Endothelial cell of umbilical vein (primary cell): Measurements from ENCODE around the gene KCNH4. TPM values are rescaled to one million over a fixed set of nuclear protein-coding genes. Genes with fewer than 3 reads are reported as not detected.

ENCODE experiments used
- BruUV-seq: library from RNA; stranded (reverse); fragments of 400-500 nt; replicated peaks from 2 replicates; lab custom pipeline; 2021; lab: Mats Ljungman, UMichigan
- CTCF ChIA-PET: fragments of 300-600, 350-600 bp; sonication (Branson Sonifier 250); formaldehyde crosslinking; loops from one replicate; lab custom pipeline; 2021; ENCODE audit warnings: antibody characterized with exemption, inconsistent platforms; lab: Charles Lee
- POLR2A ChIA-PET: fragments of 300-600, 350-600 bp; sonication (Branson Sonifier 250); formaldehyde crosslinking; loops from one replicate; lab custom pipeline; 2021; ENCODE audit warnings: antibody characterized with exemption, inconsistent platforms; lab: Charles Lee
- DNase-seq: peaks from one replicate; pipeline ENCODE4 v3.0.0-alpha.2; 2011; ENCODE audit warnings: low read depth, low spot score
- FAIRE-seq: peaks from 2 replicates; lab custom pipeline; 2011; peaks lifted over from hg19 to GRCh38; lab: Jason Lieb, UNC
- H2AFZ ChIP-seq: 2 replicates; pipeline ENCODE4 v1.6.0; 2012; ENCODE audit warnings: low read depth, low read length, control low read depth, inconsistent platforms
- H3K27ac ChIP-seq: 2 replicates; pipeline ENCODE4 v1.5.1; 2011; ENCODE audit warnings: low read depth, mild to moderate bottlenecking, control low read depth, low read length, moderate library complexity; ENCODE audit not compliant: insufficient read depth
- H3K27me3 ChIP-seq, 2 experiments: 2 replicates each; pipeline versions ENCODE4 v1.6.0 to v1.6.1; 2011; ENCODE audit warnings: low read length in 2 of 2, mixed read lengths in 1 of 2; ENCODE audit not compliant: control insufficient read depth in 2 of 2, insufficient read depth in 2 of 2
- H3K36me3 ChIP-seq, 2 experiments: 2 replicates in 1 of 2; 3 replicates in 1 of 2; pipeline ENCODE4 v1.5.1; 2011; ENCODE audit warnings: low read length in 2 of 2, mild to moderate bottlenecking in 1 of 2, moderate library complexity in 1 of 2; ENCODE audit not compliant: control insufficient read depth in 2 of 2, insufficient read depth in 2 of 2; ENCODE audit errors: extremely low read depth in 1 of 2
- H3K4me1 ChIP-seq: 3 replicates; pipeline ENCODE4 v1.5.1; 2011; ENCODE audit warnings: mild to moderate bottlenecking, low read length; ENCODE audit not compliant: control insufficient read depth, insufficient read depth; ENCODE audit errors: extremely low read depth
- H3K4me2 ChIP-seq: 2 replicates; pipeline ENCODE4 v1.6.1; 2011; ENCODE audit warnings: low read length, control low read depth, mixed read lengths; ENCODE audit not compliant: insufficient read depth
- H3K4me3 ChIP-seq, 3 experiments: fragments of 200-600 bp in 1 of 3; sonication (generic), shearing (Covaris generic) in 1 of 3; replicated peaks in 1 of 3; 2 replicates each; pipeline ENCODE4 v1.5.1; 2011 to 2016; ENCODE audit warnings: control low read depth in 3 of 3, low read length in 3 of 3, mild to moderate bottlenecking in 2 of 3, inconsistent platforms in 1 of 3, low read depth in 1 of 3, moderate library complexity in 1 of 3; ENCODE audit not compliant: insufficient read depth in 1 of 3
- H3K79me2 ChIP-seq: 2 replicates; pipeline ENCODE4 v1.6.0; 2012; ENCODE audit warnings: low read length, inconsistent platforms; ENCODE audit not compliant: control insufficient read depth, insufficient read depth
- H3K9ac ChIP-seq: replicated peaks from 2 replicates; pipeline ENCODE3; 2011; ENCODE audit warnings: low read length, control low read depth; ENCODE audit not compliant: insufficient read depth; ENCODE audit errors: extremely low read depth
- H3K9me1 ChIP-seq: replicated peaks from 3 replicates; pipeline ENCODE4 v1.6.0; 2011; ENCODE audit warnings: mild to moderate bottlenecking, low read length; ENCODE audit not compliant: control insufficient read depth, insufficient read depth; ENCODE audit errors: extremely low read depth
- H3K9me3 ChIP-seq: replicated peaks from 2 replicates; pipeline ENCODE4 v1.5.1; 2012; ENCODE audit warnings: low read length, inconsistent platforms; ENCODE audit not compliant: control insufficient read depth, insufficient read depth
- H4K20me1 ChIP-seq: replicated peaks from 2 replicates; pipeline ENCODE3; 2011; ENCODE audit warnings: mild to moderate bottlenecking, low read length; ENCODE audit not compliant: control insufficient read depth, insufficient read depth; ENCODE audit errors: extremely low read depth
- EZH2 ChIP-seq: IDR thresholded peaks from 2 replicates; pipeline ENCODE4 v1.6.1; 2012; ENCODE audit warnings: borderline replicate concordance, low read depth, mild to moderate bottlenecking, moderate library complexity, low read length, inconsistent platforms; ENCODE audit not compliant: severe bottlenecking
- FOS ChIP-seq: IDR thresholded peaks from 2 replicates; pipeline ENCODE4 v1.6.1; 2011; ENCODE audit warnings: mild to moderate bottlenecking, low read length, moderate library complexity, borderline replicate concordance; ENCODE audit not compliant: insufficient read depth
- GATA2 ChIP-seq: IDR thresholded peaks from 2 replicates; pipeline ENCODE4 v1.7.0; 2011; ENCODE audit warnings: low read depth, mild to moderate bottlenecking, moderate library complexity, mixed read lengths, low read length; ENCODE audit not compliant: insufficient read length, insufficient read depth
- JUN ChIP-seq: IDR thresholded peaks from 2 replicates; pipeline ENCODE4 v1.6.1; 2011; ENCODE audit warnings: borderline replicate concordance, low read depth; ENCODE audit not compliant: insufficient read length, insufficient read depth
- MAX ChIP-seq: IDR thresholded peaks from 2 replicates; pipeline ENCODE4 v1.6.1; 2011; ENCODE audit not compliant: insufficient read depth, insufficient read length
- MYC ChIP-seq: IDR thresholded peaks from one replicate; pipeline ENCODE4 v1.6.1; 2011; ENCODE audit warnings: mild to moderate bottlenecking, low read depth, low read length
- POLR2A ChIP-seq: IDR thresholded peaks from 2 replicates; pipeline ENCODE4 v1.6.1; 2012; ENCODE audit warnings: low read depth, mild to moderate bottlenecking, control low read depth, low read length
- POLR2AphosphoS5 ChIP-seq: IDR thresholded peaks from 2 replicates; pipeline ENCODE4 v1.6.1; 2012; ENCODE audit warnings: low read depth, mild to moderate bottlenecking, control low read depth, low read length, moderate library complexity; ENCODE audit not compliant: insufficient read depth
- dilution Hi-C: fragments of 300-500 bp; cut with MboI; formaldehyde crosslinking; loops from one replicate; pipeline ENCODE4 v1.15.0; 2019; ENCODE audit warnings: low sequenced_read_pairs; ENCODE audit not compliant: extremely low pct_ligation_motif_present
- intact Hi-C: fragments of 100-400 bp; cut with micrococcal nuclease; formaldehyde crosslinking; loops from one replicate; pipeline ENCODE4 v1.10.0; 2022
- polyA plus RNA-seq, 4 experiments: library from polyadenylated mRNA; depleted of rRNA in 3 of 4; stranded (reverse) in 3 of 4; unstranded in 1 of 4; fragments of >200 nt; gene quantifications; 2 replicates each; pipeline versions ENCODE4 v1.2.1 to v1.2.3, GENCODE V29; 2011 to 2012; ENCODE audit warnings: missing spikeins in 1 of 4
- total RNA-seq: library from RNA; stranded (reverse); gene quantifications from 2 replicates; pipeline ENCODE4 v1.2.3, GENCODE V29; 2021
- TF ChIP-seq, protein P1 (sequence below), 2 donors: IDR thresholded peaks; 1 replicate in 1 of 2; 2 replicates in 1 of 2; pipeline ENCODE4 v1.5.1; 2011; ENCODE audit warnings: low read length in 2 of 2, mild to moderate bottlenecking in 2 of 2, moderate library complexity in 2 of 2, control low read depth in 1 of 2, inconsistent platforms in 1 of 2, low read depth in 1 of 2; ENCODE audit not compliant: insufficient read depth in 1 of 2; ENCODE audit errors: extremely low read depth in 1 of 2

The KCNH4 gene
- total and polyA plus RNA-seq, 2 donors (not counting 3 experiments of a cell fraction or from before 2014, with no cell fraction given) = 0.11 TPM

DNA sequence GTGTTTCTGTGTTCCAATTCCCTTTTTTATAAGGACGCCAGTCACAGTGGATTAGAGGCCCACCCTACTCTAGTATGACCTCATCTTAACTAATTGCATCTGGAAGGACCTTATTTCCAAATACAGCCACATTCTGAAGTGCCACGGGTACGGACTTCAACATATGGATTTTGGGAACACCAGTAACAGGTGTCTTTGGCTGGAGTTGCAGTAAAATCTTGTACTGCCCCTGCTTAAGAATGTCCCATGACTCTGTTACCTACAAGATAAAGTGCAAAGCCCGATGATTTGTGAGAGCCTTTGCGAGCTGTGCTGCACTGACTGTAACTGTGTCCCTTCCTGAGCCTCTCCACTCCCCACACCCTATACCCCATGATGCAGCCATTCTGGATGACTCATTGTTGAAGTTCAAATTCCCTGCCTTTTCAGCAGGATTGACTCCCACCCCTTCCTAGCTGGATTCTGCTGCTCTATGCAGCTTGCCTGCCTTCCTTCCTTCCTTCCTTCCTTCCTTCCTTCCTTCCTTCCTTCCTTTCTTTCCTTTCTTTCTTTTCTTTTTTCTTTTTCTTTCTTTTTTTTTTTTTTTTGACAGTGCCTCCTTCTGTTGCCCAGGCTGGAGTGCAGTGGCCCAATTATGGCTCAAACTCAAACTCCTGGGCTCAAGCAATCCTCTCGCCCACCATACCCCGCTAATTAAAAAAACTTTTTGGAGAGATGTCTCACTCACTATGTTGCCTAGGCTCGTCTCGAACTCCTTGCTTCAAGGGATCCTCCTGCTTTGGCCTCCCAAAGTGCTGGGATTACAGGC is 2.2 kb upstream of the KCNH4 start:
- no peaks in the 10 kb centered on the region for H3K9me3 ChIP-seq
- H3K79me2 ChIP-seq = no peaks in the 10 kb centered on the region
- no peak overlapping the region for H3K27ac ChIP-seq
- H2AFZ ChIP-seq = peak overlapping the region; percentile 95
- no peak overlapping the region for H3K4me3 ChIP-seq
- dilution Hi-C loops (no loop called here), intact Hi-C loops (loop anchor here (5.0 kb wide), 1 partner anchor 116 kb away; no protein-coding TSS in a partner anchor)
- no TSS peak for BruUV-seq
- no peak overlapping the region for H3K9ac ChIP-seq
- ChIA-PET POLR2A (interaction anchor here (0.6 kb wide), 1 partner anchor 182 kb away, joined by 3 read pairs; no protein-coding TSS in a partner anchor), CTCF (interaction anchor here (1.3 to 5.6 kb wide), 6 partner anchors 11 to 344 kb away, joined by 3 to 52 read pairs (median 4); partner anchors contain the start of genes GHDC and KAT2A)
- H3K4me1 ChIP-seq = peaks cover 14% of the 10 kb centered on the region
- FAIRE-seq = peak; percentile 67
- no peaks in the 10 kb centered on the region for H4K20me1 ChIP-seq
- peak overlapping the region; percentile 78 for H3K4me2 ChIP-seq
- TF ChIP-seq, protein P1, sequence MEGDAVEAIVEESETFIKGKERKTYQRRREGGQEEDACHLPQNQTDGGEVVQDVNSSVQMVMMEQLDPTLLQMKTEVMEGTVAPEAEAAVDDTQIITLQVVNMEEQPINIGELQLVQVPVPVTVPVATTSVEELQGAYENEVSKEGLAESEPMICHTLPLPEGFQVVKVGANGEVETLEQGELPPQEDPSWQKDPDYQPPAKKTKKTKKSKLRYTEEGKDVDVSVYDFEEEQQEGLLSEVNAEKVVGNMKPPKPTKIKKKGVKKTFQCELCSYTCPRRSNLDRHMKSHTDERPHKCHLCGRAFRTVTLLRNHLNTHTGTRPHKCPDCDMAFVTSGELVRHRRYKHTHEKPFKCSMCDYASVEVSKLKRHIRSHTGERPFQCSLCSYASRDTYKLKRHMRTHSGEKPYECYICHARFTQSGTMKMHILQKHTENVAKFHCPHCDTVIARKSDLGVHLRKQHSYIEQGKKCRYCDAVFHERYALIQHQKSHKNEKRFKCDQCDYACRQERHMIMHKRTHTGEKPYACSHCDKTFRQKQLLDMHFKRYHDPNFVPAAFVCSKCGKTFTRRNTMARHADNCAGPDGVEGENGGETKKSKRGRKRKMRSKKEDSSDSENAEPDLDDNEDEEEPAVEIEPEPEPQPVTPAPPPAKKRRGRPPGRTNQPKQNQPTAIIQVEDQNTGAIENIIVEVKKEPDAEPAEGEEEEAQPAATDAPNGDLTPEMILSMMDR (IDR thresholded peaks at IDR 0.05; ENCODE audit: extremely low read depth in 1 of 2, insufficient read depth in 1 of 2, low read depth in 1 of 2, low read length in 2 of 2) = no peak
- TF ChIP-seq POLR2AphosphoS5 = no peak
- no peak for TF ChIP-seq POLR2A
- no peak for TF ChIP-seq MYC
- TF ChIP-seq FOS = peak; percentile 49
- no peak for TF ChIP-seq GATA2
- peak; percentile 59 for TF ChIP-seq JUN
- no peak for TF ChIP-seq MAX
- peak; percentile 36 for TF ChIP-seq EZH2
- no peaks in the 10 kb centered on the region for H3K9me1 ChIP-seq
- H3K27me3 ChIP-seq = peaks cover 9 to 13% of the 10 kb centered on the region in 2 experiments
- DNase-seq = peak; percentile 21
- H3K36me3 ChIP-seq = no peaks in the 10 kb centered on the region
